GM08714 (cell line): ENCODE results near the gene RGSL1.

Source experiments
- H3K4me3 ChIP-seq: fragments of 200-500 bp; sonication (Bioruptor generic); 2 replicates; pipeline ENCODE4 v1.5.1; 2014; ENCODE audit warnings: mild to moderate bottlenecking, low read length, inconsistent platforms
- ZNF274 ChIP-seq: IDR thresholded peaks from 2 replicates; pipeline ENCODE4 v1.6.1; 2012; ENCODE audit warnings: mild to moderate bottlenecking, low read depth, low read length

Gene RGSL1

DNA sequence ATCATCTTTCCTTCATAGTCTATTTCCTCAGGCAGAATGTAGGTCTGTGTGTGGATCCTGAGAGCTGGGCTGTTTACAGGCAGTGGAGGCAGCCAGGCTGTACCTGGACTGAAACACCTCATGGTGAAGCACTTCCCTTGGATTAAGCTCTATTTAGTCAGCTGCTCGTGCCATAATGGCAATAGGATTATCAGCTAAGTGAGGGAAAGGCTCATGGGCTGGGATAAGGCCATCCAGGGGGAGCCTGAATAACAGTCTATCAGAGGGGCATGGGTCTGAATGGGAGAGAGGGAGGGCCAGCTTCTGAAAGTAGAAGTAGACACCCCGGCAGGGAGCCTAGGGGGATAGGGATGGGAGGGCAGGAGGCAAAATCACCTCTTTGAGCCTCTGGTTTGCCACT lies 130.8 kb downstream of the RGSL1 start:
- no peak overlapping the region for H3K4me3 ChIP-seq

DNA sequence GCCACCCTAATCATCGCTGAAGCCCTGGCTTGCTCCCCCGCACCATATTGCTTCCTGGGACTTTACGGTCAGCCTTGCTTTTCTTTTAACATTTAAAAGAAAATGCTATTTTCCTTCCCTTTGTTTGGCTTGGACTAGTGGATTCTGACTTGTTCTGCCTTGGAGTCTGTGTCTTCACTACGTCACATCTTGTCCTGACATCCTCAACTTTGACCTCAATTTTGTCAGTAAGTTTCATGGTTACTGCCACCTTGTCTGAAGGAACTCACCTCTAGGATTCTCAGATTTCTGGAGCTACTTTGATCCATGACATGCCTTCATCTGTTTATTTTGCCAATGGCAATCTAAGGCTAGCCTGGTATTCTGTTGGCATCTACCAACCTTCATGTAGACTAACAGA lies 134.8 kb downstream of the RGSL1 start:
- TF ChIP-seq ZNF274: no peak
- no peak overlapping the region for H3K4me3 ChIP-seq

More for the DNA sequence above, 130.8 kb downstream of the RGSL1 start:
- no peak for TF ChIP-seq ZNF274

DNA sequence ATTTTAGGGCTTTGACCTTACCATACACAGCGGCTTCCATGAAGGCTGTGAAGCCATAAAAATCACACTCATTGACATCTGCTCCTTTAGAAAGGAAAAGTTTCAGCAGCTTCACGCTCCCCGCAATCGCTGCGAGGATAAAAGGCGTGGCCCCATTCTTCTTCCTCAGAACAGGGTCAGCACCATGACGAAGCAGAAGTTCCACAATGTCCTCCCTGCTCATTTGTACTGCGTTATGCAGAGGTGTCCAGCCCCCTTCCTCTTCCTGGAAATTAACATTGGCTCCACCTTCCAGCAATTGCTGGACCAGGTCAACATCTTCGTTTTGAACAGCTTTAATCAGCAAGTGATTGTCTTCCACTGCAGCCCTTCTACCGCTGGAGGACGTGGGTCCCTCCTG lies 136.4 kb downstream of the RGSL1 start:
- no peak for TF ChIP-seq ZNF274
- H3K4me3 ChIP-seq: no peak overlapping the region

DNA sequence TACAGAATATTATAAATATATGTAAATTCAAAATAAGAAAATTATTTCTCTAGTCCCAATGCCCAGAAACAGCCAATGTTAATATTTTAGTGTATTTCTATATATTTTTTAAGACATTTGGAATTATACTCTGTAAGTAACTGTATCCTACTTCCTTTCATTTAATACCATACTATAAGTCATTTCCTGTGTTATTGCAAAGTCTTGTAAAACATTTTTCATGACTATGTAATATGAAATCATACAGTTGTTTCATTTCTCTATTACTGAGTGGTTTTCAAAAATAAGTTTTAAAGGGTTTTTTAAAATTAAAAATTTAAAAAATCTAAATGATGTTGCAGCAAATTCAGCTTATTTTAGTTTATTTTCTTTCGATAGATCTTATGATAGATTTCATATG lies 137.1 kb downstream of the RGSL1 start:
- TF ChIP-seq ZNF274: no peak
- H3K4me3 ChIP-seq: no peak overlapping the region

DNA sequence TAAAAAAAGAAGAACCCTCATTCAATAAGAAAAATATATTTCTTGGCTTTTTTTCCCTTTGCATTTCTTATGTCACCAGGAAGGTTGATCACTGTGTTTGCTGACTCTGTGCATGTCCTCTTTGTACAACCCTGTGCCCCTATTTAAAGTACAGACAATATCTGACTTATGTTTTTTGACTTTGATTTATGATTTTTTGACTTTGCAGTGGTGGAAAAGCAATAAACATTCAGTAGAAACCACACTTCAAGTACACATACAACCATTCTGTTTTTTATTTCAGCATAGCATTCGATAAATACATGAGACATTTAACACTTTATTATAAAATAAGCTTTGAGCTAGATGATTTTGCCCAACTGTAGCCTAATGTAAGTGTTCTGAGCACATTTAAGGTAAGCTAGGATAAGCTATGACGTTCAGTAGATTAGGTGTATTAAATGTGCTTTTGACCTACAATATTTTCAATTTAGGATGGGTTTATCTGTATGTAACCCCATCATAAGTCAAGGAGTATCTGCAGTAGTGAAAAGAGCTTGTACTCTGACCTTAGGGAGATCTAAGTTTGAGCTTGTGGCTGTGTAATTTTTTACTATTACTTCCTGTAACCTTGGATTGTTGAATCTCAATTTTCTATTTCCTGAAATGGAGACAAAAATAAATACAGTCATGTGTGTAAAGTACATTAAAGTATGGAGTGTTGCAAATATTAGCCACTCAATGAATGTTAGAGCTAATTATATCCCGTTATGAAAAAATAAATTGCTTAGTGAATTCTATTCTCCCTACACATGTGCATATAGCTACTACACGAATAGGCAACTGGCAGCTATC lies 137.9 kb downstream of the RGSL1 start:
- peak overlapping the region; percentile 74 for H3K4me3 ChIP-seq
- TF ChIP-seq ZNF274: no peak

DNA sequence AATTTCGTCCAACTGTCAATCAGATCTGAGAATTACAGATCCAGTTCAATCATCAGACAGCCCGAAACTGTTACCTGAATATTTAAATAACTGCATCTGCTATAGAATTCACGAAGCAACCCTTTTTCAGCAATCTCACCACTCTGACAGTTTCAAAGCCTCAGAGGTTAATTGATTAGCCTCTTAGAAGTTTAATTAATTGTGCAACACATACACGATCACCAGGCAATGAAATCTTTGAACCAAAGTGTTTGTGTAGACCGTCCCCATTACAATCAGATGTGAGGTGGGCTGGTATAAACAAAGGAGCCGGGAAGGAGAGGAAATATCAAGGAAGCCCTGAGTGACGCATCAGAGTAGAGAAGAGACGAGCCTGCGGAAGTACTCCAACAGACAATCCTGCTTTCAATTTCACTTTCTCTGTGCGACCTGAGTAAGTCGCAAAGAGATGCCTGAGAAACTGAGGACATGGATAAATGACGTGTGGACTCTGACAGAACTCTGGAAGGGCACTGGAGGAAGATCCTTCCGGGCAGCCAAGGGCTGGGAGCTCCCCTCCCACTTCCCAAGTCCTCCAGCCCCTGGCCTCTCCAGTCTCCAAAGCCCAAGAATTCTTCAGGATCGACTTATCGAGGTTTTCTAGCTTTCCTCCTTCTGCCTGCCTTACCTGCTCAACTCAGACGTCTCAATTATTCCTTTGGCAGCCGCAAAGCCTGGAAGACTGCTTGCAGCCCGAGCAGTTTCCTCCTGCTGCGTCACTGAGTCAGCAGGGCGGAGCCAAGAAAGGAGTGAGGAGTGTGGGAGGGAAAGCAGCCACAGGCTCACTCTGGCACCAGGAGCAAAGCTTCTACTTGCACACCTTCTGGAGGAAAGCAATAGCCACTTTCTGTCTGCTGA lies 138.8 kb downstream of the RGSL1 start, which contains the start of gene RNASEL:
Gene RNASEL, minus strand, starts transcription at position 757 of the 897 bp plus-strand sequence. CDS start 2,450 bp downstream, outside the sequence.
- TF ChIP-seq ZNF274: no peak
- H3K4me3 ChIP-seq: peak within 1 kb of the TSS; percentile 74

DNA sequence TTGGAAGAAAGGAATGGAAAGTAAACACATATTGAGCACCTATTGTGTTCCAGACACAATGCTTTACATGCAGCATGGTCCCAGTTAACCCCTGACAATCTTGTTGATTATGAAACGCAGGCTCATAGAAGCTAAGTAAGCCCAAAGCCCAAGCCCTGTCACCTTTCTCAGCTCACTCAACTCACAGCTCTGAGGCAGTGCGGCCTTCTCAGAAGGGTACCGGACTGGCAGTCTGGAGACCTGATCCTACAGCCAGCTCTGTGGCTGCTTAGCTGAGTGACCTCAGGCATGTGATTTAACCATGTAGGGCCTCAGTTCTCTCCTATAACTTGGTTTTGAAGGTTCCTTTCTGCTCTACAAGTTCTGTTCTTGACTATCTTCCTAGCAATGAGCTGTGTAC lies 139.6 kb downstream of the RGSL1 start:
- TF ChIP-seq ZNF274: no peak
- H3K4me3 ChIP-seq: no peak overlapping the region; the same call in 1 of the 2 replicates

DNA sequence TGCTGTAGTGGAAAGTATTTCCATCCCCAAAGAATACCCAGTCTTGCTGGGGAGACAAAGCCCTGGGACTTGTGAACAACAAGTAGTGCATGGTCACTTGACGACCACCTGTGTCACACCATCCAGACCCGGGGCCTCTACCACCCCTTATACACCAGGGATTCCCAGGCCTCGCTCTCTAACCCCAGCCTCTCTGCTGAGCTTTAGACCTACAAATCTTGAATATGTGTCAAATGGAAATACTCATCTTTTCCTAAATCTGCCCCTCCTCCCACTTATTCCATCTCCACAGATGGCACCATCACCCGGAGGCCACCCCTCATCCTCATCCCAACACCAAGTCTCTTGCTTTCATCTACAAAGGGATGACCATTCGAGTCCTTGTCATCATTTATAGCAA lies 140.0 kb downstream of the RGSL1 start:
- TF ChIP-seq ZNF274: no peak
- H3K4me3 ChIP-seq: no peak overlapping the region

DNA sequence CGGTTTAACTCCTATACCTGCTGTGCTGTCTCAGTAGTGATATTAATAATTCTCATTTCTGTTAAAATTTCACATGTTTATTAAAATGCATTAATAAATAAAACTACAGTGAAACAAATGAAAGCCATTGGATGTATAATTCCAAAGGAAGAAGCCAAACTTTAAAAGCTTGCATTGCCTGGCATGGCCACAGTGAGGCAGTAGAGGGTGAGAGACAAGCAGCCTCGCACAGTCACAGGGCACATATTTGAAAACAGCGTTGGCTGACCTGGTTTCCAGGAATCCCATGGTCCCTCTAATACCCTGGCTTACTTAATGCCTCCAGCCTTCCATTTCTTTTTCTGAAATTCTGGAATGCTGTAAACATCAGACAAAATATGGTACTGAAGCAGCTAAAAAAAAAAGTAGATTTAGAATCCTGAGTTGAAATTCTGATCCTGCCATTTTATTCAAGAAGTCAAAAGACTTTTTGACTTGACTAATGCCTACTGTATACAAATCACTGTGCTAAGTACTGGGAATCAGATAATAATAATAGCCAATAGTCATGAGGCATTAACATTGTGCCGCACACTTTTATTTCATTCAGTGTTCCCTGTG lies 145.8 kb downstream of the RGSL1 start:
- no peak overlapping the region for H3K4me3 ChIP-seq
- no peak for TF ChIP-seq ZNF274

DNA sequence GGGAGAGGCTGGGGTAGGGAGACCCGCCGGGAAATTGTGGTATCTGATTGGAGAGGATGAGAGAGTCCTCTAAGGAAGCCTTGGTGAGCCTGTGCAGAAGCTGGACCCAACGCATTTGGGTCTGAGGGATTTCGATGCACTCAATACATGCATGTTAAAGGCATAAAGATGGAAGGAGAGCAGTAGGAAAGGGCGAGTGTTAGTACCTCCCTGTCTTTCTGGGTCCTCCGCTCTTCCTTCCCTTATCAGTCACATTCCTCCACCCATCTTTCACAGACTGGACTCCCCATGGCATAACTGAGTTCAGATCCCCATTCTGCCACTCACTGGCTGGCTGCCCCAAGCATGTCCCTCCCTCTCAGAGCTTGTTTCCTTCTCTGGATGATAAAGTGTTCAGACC lies 147.0 kb downstream of the RGSL1 start:
- H3K4me3 ChIP-seq: no peak overlapping the region
- TF ChIP-seq ZNF274: no peak

DNA sequence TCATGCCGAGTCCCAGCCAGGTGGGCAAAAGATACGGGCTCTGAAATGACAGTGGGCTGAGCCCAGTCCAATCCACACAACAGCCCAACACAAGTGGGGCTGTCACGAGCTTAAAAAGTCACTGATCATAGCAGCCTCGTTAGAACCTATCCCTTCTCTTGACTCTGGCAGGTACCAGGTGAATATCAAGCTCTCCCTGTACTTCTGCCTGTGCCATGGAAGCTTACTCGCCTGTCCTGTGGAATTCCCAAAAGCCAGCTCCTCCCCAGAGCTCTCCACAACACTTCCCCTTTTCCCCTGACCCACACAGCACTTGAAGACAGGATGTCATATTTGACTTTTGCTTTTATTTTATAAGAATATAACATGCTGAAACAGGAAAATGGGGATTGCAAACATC lies 148.3 kb downstream of the RGSL1 start:
- H3K4me3 ChIP-seq: no peak overlapping the region
- TF ChIP-seq ZNF274: no peak

DNA sequence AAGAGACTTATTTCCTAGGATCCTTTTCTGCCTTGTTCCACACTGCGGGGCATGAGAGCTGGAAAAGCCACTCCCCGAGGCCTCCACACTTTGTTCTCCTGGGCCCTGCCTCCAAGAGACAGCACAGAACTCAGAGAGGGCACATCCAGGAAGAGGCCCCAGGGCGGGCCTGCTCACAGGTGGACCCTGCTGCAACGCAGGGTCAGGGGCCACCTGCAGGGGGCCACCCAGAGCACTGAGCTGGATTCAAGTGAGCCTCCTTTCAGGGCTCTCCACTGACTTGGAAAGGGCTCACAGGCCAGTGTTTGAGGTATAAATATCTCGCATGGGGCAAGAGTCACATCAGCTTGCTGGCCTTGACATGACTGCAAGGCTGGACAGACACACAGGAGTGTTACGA lies 149.4 kb downstream of the RGSL1 start:
- H3K4me3 ChIP-seq: no peak overlapping the region
- no peak for TF ChIP-seq ZNF274

DNA sequence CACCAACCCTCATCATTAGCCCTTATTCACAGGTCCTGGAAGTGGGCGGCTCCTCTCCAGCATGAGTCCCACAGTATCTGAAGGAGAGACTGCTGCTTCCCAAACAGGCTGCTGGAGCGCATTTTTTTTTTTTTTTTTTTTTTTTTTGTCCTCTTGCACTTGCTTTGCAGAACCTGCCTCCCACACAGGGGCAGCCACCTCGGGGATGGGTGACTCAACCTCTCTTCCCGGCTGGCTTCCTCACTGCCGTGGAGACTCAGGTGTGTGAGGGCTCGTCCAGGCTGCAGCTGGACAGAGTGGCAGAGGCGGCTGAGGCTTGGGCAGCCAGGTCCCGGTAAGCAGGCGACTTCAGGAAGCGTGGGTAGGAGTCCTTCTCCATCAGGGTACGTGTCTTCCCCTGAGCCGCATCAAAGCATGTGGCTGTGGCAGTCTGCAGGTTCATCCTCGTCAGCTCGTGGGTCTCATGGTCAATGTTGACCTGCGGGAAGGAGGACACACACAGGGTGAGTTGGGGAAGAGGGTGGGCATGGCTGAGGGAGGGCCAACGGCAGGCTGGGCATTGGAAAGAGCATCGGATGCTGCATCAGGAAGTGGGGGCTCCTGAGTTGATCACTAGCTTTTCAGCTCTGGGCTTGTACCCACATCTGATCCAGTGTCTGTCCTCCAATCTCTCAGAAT lies 150.2 kb downstream of the RGSL1 start:
- no peak overlapping the region for H3K4me3 ChIP-seq
- TF ChIP-seq ZNF274: no peak

DNA sequence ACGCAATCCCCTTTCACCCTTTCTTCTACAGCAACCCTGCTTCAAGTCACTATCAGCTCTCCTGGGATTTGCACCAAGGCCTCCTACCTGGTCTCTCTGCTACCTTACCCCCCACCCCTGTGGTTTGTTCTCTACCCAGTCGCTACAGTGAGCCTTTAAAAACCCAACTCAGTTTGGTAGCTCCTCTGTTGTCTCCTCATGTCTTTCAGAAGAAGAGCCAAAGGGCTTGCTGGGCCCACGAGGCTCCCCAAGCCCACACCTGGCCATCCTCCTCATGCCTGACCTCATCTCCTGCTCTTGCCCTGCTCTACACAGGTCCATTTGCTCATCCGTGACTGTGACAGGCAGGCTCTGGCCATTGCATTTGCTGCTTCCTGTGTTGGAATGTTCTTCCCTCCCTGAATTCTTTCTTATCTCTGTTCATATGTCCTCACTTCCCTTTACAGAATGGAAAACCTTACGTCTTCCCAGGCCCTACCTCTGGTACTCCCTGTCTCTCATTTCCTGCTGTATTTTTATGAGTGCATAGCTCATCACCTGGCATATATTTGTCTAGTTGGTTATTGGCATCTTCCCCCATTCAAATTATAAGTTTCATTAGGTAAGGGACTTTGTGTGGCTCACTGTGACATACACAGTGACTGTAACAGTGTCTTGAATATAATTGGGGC lies 150.9 kb downstream of the RGSL1 start:
- H3K4me3 ChIP-seq: no peak overlapping the region
- no peak for TF ChIP-seq ZNF274
